Activated CD8-positive, alpha-beta memory T cell treated with anti-CD3 and anti-CD28 coated beads, Interleukin-2, amount 50 U/mL, for 1 hour (primary cell): ENCODE data around the gene TGDS.
A peak's percentile ranks its signal among the peaks of the same experiment; 100 is the strongest.
"Not testable (repeated sequence)": the region's sequence is repeated elsewhere in the genome, so short reads cannot be mapped to it uniquely, and the experiment has no call there.

Experiments
- DNase-seq: peaks from one replicate; pipeline ENCODE4 v3.0.0-alpha.2; 2020; ENCODE audit errors: extremely low read depth

TGDS gene

DNA sequence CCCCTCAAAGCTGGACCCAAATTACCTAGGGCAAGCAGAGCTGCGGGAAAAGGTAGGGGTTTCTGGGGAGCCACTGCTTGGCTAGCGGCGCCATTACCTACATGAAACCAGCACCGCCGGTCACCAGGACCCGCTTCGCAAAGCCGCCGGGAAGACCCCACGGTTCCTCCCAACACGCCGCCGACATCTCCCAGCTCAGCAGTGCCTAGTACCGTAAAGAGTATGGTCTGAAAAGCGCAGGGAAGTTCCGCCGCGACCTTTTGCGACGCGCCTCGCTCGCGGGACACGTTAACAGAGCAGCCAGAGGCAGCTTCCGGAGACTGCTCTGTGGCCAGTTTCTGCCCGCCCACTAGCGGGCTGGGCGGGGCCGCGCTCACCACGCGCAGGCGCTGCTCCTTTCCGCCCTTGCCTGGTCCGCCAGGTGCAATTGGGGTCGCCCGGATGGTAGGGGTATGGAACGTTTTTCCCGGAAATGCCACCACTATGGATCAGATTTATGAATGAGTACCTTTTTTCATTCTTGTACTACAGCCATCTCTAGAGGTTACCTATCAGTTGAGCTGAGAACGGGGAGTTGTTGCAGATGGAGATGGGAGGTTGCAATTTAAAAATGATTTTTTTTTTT, at the start of gene TGDS:
TSS of gene TGDS (minus strand) at position 203 of the 625 bp plus-strand sequence. CDS start at position 187, 16 bp downstream.
- peak; percentile 64 for DNase-seq

DNA sequence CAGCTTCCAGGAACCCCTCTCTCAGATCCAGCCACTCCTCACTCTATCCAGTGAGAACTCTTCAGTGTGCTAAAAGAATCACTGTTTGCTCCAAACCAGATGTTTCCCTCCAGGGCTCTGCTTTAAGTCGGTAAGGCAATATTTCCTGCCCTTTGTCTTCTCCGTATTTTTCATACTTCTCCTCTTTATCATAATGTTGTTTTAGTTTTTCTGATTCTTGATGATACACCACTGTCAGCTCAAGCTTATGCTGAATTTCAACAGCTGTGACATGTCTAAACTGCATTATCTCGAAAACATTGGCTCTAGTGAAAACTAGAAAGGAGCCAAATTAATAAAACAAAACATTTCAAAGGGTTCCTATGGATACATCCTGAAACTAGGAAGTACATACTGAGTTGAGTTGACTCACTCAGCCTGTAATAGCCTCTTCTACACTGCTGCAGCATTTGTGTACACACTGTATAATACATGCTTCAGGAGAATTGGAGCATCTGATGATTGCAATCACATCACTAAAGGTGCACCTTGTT, 45.5 kb upstream of the TGDS start:
- DNase-seq = no peak

- no peak for DNase-seq
These were observed 44.8 kb upstream of the TGDS start for GRCh38 chr13:94640721-94641120.

- not testable (repeated sequence) for DNase-seq
These were observed 41.7 kb upstream of the TGDS start for GRCh38 chr13:94637677-94638076.

DNA sequence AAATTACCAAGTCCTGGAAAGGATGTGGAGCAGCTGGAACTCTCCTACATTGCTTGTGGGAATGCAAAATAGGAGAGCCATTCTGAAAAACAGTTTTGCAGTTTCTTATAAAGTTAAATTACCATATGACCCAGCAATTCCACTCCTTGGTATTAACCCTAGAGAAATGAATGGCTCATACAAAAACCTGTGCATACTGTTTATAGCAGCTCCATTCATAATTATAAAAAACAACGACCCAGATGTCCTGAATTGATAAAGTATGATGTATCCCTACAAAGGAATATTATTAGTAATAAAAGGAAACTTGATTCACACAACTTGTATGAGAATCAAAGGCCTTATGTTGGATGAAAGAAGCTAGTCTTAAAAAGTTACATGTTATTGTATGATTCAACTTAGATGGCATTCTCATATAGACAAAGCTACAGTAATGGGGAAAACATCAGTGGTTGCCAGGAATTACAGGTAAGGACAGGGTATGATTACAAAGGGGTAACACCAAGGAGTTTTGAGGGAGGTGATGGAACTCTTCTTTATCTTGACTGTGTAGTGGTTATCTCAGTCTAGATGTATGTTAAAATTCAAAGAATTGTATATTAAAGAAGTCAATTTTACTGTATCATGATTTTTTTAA, 41.1 kb upstream of the TGDS start:
- DNase-seq = no peak

DNA sequence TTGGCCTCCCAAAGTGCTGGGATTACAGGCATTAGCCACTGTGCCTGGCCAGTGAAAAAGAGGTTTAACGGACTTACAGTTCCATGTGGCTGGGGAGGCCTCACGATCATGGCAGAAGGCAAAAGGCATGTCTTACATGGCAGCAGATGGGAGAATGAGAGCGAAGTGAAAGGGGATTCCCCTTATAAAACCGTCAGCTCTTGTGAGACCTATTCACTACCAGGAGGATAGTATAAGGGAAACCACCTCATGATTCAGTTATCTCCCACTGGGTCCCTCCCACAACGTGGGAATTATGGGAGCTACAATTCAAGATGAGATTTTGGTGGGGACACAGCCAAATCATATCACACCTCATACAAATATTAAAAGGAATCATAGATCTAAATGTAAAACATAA, 40.1 kb upstream of the TGDS start:
- DNase-seq = not testable (repeated sequence)

- DNase-seq = no peak
These were observed 36.5 kb upstream of the TGDS start for GRCh38 chr13:94632226-94632980.

- no peak for DNase-seq
These were observed 34.9 kb upstream of the TGDS start for GRCh38 chr13:94630858-94631257.

DNA sequence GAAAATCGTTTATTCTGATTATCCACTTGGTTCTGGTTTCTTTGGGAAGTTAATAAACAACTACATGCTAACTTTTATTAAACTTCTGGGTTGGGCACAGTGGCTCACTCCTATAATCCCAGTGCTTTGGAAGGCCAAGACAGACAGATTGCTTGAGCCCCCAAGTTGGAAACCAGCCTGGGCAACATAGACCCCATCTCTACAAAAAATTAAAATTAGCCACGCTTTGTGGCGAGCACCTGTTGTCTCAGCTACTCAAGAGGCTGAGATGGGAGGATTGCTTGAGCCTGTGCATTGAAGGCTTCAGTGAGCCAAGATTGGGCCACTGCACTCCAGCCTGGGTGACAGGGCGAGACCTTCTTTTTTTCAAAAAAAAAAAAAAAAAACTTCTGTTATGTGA, 27.4 kb upstream of the TGDS start:
- DNase-seq = no peak

GRCh38 chr13:94622344-94622743, 26.4 kb upstream of the TGDS start:
- no peak for DNase-seq

GRCh38 chr13:94620286-94620896, 24.4 kb upstream of the TGDS start:
- no peak for DNase-seq

DNA sequence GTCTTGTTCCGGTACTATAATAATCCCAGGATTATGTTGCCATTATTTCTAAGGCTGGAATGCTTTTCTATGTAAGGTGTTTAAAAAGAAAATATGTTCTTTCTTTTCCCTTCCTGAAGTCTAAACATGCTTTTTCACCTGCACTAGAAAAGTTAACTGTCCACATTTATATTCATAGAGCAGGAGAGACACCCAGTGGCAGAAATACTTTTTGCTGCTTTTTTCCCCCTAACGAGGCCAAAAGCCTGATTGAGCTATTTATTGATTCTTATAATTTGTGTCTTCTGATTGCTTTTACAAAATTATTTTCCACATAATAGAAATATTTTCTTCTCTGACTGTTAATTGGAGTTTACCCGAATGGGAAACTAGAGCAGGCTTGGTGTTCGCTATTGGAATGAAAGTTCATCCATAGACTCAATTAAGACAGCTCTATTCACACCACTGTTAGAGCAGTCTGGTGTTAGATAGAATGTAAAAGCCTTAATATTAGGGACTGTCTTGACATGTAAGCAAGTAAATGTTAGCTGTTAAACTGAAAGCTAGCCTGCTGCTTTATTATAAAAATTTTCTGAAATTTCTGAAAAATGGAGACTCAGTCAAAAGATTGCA, 21.5 kb upstream of the TGDS start:
- DNase-seq = no peak

GRCh38 chr13:94613051-94613450, 17.1 kb upstream of the TGDS start:
- DNase-seq = no peak

DNA sequence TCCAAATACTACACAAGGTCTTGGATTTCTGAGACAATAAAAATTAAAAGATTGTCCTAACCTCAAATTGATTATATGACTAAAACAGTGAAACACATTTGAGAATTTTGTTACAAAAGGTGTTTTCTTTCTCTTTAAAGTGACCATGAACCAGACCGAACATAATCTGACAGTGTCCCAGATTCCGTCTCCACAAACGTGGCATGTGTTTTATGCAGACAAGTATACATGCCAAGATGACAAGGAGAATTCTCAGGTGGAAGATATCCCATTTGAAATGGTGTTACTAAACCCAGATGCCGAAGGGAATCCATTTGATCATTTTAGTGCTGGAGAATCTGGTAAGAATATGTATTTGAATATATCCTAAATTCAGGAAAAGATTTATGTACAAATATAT, 16.1 kb upstream of the TGDS start:
- no peak for DNase-seq

GRCh38 chr13:94610475-94610874, 14.5 kb upstream of the TGDS start:
- no peak for DNase-seq

DNA sequence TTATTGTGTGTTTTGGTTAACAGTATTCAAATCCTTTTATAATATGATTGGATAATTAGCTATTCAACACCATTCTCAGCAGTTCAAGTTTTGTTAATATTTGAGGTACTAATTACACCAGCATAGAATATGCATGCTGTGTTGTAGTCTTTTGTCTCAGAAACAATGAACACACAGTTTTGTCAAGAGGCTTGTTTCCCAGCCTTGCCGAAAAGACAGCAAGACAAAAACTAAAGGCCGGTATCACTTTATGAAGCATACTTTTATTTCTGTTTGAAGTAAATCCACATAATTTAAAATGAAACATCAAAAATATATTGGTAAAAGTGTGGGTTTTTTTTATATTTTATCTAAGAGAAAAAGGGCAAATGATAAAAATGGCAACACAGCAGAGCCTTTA, 13.2 kb upstream of the TGDS start:
- no peak for DNase-seq

DNA sequence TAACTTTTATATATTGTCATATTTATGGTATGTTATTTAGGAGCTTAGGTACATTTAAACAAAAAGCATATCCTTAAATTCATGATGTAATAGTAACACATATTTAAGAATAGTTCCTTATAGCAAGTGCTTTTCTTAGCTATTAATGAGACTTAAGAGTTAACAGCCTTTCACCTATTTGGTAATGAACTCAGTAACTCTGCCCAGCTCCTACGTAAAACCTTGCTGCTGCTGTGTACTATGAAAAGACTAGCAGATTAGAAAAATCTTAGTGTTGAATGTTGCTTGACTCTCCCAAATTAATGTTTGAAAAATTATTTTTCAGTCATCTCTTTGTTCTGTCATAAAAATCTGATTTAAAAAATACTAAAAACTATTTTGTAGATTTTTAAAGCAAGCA, 12.6 kb upstream of the TGDS start:
- no peak for DNase-seq

DNA sequence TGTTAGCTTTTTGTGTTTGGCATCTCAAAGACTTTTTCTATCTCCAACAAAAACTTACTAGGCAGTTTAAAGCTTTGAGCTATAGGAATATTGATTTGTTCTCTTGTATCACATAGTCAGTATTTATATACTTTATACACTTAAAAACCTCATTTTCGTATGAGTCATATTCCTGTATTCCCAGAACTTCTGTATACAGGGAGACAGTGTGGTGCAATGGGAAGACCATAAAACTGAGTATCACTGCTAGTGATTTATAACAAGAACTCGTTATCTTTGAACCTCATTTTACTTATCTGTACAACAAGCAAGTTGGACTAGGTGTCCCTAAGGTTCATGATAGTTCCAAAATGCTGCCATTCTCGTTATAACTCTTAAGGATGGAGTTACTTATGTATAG, 12.0 kb upstream of the TGDS start:
- DNase-seq = no peak

DNA sequence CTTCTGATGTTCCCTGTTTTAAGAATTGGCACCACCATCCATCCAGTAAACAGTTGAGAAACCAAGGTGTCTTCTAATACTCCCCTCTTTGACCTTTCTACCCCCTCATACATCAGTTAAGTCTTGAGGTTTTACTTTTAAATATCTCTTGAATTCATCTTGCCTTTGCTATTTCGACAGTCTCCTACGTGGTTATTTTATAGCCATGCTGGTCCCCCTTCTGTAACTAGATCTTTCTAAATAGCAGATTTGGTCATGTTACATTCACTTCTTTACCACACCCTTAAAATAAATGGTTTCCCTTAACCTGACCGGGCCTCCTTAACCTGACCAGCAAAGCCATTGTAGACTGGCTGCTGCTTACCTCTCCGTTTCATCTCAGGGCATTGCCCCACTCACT, 11.1 kb upstream of the TGDS start:
- no peak for DNase-seq

GRCh38 chr13:94602467-94602866, 6.5 kb upstream of the TGDS start:
- DNase-seq = no peak

GRCh38 chr13:94601446-94602431, 5.8 kb upstream of the TGDS start, which contains the start of gene GPR180:
GPR180 (plus strand) TSS chr13:94601857; CDS start chr13:94601928, 71 bp downstream.
- peak; percentile 76 for DNase-seq
